Measurements from ENCODE around the gene BHLHE41.

BHLHE41 gene

GRCh38 chr12:26125400-26126339 lies 833 bp upstream of the BHLHE41 start:
- DNase-seq = peak; percentile 66
- Mint-ChIP-seq H3K9me3 (no peaks in the 10 kb centered on the region), H3K27ac (no peak overlapping the region), H3K27me3 (peaks cover 89% of the 10 kb centered on the region), H3K36me3 (ENCODE audit: low read depth) (no peaks in the 10 kb centered on the region), H3K4me1 (ENCODE audit: low read depth) (peaks cover 37% of the 10 kb centered on the region), H3K4me3 (peak overlapping the region; percentile 79)

GRCh38 chr12:26123482-26123980 lies 1.3 kb downstream of the BHLHE41 start:
- no peaks in the 10 kb centered on the region for H3K36me3 Mint-ChIP-seq (ENCODE audit: low read depth)
- H3K4me3 Mint-ChIP-seq = peak overlapping the region; percentile 73
- peaks cover 37% of the 10 kb centered on the region for H3K4me1 Mint-ChIP-seq (ENCODE audit: low read depth)
- peaks cover 86% of the 10 kb centered on the region for H3K27me3 Mint-ChIP-seq
- H3K27ac Mint-ChIP-seq = no peak overlapping the region
- DNase-seq = no peak
- H3K9me3 Mint-ChIP-seq = no peaks in the 10 kb centered on the region

GRCh38 chr12:26122681-26123481 lies 2.0 kb downstream of the BHLHE41 start:
- peaks cover 86% of the 10 kb centered on the region for H3K27me3 Mint-ChIP-seq
- peak overlapping the region; percentile 73 for H3K4me3 Mint-ChIP-seq
- no peaks in the 10 kb centered on the region for H3K36me3 Mint-ChIP-seq (ENCODE audit: low read depth)
- H3K4me1 Mint-ChIP-seq (ENCODE audit: low read depth) = peaks cover 37% of the 10 kb centered on the region
- peak; percentile 59 for DNase-seq
- H3K27ac Mint-ChIP-seq = peak overlapping the region; percentile 40
- no peaks in the 10 kb centered on the region for H3K9me3 Mint-ChIP-seq

GRCh38 chr12:26122061-26122680 lies 2.7 kb downstream of the BHLHE41 start:
- Mint-ChIP-seq H3K4me1 (ENCODE audit: low read depth) (peaks cover 37% of the 10 kb centered on the region), H3K27me3 (peaks cover 84% of the 10 kb centered on the region), H3K9me3 (no peaks in the 10 kb centered on the region), H3K36me3 (ENCODE audit: low read depth) (no peaks in the 10 kb centered on the region), H3K4me3 (peak overlapping the region; percentile 62), H3K27ac (no peak overlapping the region)
- no peak for DNase-seq

- H3K27me3 Mint-ChIP-seq = peaks cover 84% of the 10 kb centered on the region
- no peaks in the 10 kb centered on the region for H3K9me3 Mint-ChIP-seq
- H3K4me1 Mint-ChIP-seq (ENCODE audit: low read depth) = peaks cover 34% of the 10 kb centered on the region
- no peak for DNase-seq
- H3K27ac Mint-ChIP-seq = no peak overlapping the region
- H3K36me3 Mint-ChIP-seq (ENCODE audit: low read depth) = no peaks in the 10 kb centered on the region
- H3K4me3 Mint-ChIP-seq = peak overlapping the region; percentile 51
These were observed 3.3 kb downstream of the BHLHE41 start for GRCh38 chr12:26121323-26122060.

GRCh38 chr12:26120561-26121274 lies 4.1 kb downstream of the BHLHE41 start:
- H3K4me3 Mint-ChIP-seq = no peak overlapping the region
- peaks cover 30% of the 10 kb centered on the region for H3K4me1 Mint-ChIP-seq (ENCODE audit: low read depth)
- no peak overlapping the region for H3K27ac Mint-ChIP-seq
- peaks cover 81% of the 10 kb centered on the region for H3K27me3 Mint-ChIP-seq
- H3K36me3 Mint-ChIP-seq (ENCODE audit: low read depth) = no peaks in the 10 kb centered on the region
- no peaks in the 10 kb centered on the region for H3K9me3 Mint-ChIP-seq
- no peak for DNase-seq

- Mint-ChIP-seq H3K27ac (no peak overlapping the region), H3K27me3 (peaks cover 80% of the 10 kb centered on the region), H3K9me3 (no peaks in the 10 kb centered on the region)
These were observed 5.3 kb downstream of the BHLHE41 start for GRCh38 chr12:26119391-26119989.

GRCh38 chr12:26118308-26118707 lies 6.5 kb downstream of the BHLHE41 start:
- H3K27me3 Mint-ChIP-seq = peaks cover 74% of the 10 kb centered on the region
- no peak for DNase-seq
- H3K36me3 Mint-ChIP-seq (ENCODE audit: low read depth) = no peaks in the 10 kb centered on the region
- no peaks in the 10 kb centered on the region for H3K9me3 Mint-ChIP-seq
- H3K27ac Mint-ChIP-seq = no peak overlapping the region
- no peak overlapping the region for H3K4me3 Mint-ChIP-seq
- peaks cover 22% of the 10 kb centered on the region for H3K4me1 Mint-ChIP-seq (ENCODE audit: low read depth)

More at GRCh38 chr12:26119391-26119989, 5.3 kb downstream of the BHLHE41 start:
- no peak for DNase-seq
- no peaks in the 10 kb centered on the region for H3K36me3 Mint-ChIP-seq (ENCODE audit: low read depth)
- H3K4me1 Mint-ChIP-seq (ENCODE audit: low read depth) = peaks cover 23% of the 10 kb centered on the region
- no peak overlapping the region for H3K4me3 Mint-ChIP-seq

GRCh38 chr12:26116829-26117715 lies 7.8 kb downstream of the BHLHE41 start:
- Mint-ChIP-seq H3K27me3 (peaks cover 80% of the 10 kb centered on the region), H3K4me3 (no peak overlapping the region), H3K4me1 (ENCODE audit: low read depth) (peaks cover 16% of the 10 kb centered on the region), H3K9me3 (no peaks in the 10 kb centered on the region), H3K36me3 (ENCODE audit: low read depth) (no peaks in the 10 kb centered on the region), H3K27ac (no peak overlapping the region)
- DNase-seq = no peak

- peaks cover 10% of the 10 kb centered on the region for H3K4me1 Mint-ChIP-seq (ENCODE audit: low read depth)
- H3K27me3 Mint-ChIP-seq = peaks cover 74% of the 10 kb centered on the region
- peak overlapping the region; percentile 11 for H3K4me3 Mint-ChIP-seq
- no peaks in the 10 kb centered on the region for H3K9me3 Mint-ChIP-seq
- no peak for DNase-seq
- H3K36me3 Mint-ChIP-seq (ENCODE audit: low read depth) = no peaks in the 10 kb centered on the region
- no peak overlapping the region for H3K27ac Mint-ChIP-seq
These were observed 10.0 kb downstream of the BHLHE41 start for GRCh38 chr12:26114720-26115401.

- peaks cover 66% of the 10 kb centered on the region for H3K27me3 Mint-ChIP-seq
- no peak overlapping the region for H3K27ac Mint-ChIP-seq
- peak; percentile 86 for DNase-seq
- H3K9me3 Mint-ChIP-seq = no peaks in the 10 kb centered on the region
- H3K36me3 Mint-ChIP-seq (ENCODE audit: low read depth) = no peaks in the 10 kb centered on the region
- H3K4me1 Mint-ChIP-seq (ENCODE audit: low read depth) = peaks cover 10% of the 10 kb centered on the region
- peak overlapping the region; percentile 60 for H3K4me3 Mint-ChIP-seq
These were observed 10.8 kb downstream of the BHLHE41 start for GRCh38 chr12:26113853-26114719.
